HTERT RPE-1 (cell line): ENCODE results near the gene PXN.

Experiments
- in situ Hi-C: fragments of 300-500 bp; cut with MboI; formaldehyde crosslinking; loops from 4 replicates; pipeline ENCODE4 v1.14.3; 2020; ENCODE audit warnings: low sequenced_read_pairs

Gene PXN

DNA sequence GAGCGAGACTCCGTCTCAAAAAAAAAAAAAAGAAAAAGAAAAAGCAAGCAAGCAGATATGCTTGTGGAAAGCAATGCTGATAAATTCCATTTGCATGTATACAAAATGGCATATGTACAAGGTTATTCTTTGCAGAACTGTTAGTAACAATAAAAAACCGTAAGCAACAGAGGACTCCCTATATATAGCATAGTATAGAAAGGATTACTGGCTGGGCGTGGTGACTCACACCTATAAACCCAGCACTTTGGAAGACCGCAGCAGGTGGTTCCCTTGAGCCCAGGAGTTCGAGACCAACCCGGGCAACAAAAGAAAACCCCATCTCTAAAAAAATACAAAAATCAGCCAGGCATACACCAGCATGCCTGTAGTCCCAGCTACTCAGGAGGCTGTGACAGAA, 84.6 kb downstream of the PXN start:
- in situ Hi-C loops = no loop called here

DNA sequence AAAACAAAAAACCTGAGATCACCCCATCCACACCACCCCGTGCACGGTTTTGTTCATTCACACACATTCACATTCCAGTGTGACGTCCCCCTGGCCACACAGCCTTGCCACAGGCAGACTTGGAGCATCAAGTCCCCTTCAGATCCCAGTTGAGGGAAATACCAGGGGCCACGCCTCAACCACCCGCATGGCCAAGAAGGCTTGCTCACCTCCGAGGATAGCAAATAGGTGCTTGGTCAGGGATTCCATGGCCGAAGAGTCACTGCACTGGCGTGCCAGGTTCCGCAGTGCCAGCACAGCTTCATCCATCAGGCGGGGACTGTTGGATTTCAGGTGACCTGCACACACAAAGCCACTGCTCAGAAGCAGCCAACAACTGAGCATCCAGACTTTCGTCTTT, 90.0 kb downstream of the PXN start:
- in situ Hi-C loops = no loop called here

DNA sequence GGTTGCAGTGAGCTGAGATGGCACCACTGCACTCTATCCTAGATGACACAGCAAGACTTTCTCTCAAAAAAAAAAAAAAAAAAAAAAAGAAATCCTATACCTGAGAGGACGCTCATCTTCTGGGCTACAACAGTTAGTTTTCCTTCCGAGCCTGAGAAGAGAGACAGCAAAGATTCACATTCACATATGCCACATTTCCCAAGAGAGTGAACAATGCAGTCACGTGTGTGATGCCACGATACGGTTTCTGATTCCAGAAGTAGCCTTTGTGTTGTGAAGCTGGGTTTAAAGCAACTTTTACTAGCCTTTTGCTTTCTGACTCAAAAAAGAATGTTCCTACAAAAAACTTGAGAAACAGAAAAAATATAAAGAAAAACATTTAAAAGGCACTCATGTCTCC, 90.5 kb downstream of the PXN start:
- in situ Hi-C loops = no loop called here

DNA sequence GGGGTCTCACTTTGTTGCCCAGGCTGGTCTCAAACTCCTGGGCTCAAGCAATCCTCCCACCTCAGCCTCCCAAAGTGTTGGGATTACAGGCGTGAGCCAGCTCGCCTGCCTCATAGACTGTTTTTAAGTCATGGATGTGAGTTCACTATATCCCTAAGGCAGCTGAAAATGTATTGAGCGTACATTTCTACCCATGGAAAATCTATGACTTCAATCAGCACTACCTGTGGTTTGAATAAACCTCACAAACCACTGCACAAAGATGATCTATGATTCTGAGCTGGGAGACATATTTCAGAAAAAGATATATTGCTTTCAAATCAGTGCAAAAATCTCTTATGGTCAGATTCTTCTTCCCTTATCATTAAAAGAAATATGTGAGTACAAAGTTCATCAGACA, 93.5 kb downstream of the PXN start:
- in situ Hi-C loops = no loop called here

DNA sequence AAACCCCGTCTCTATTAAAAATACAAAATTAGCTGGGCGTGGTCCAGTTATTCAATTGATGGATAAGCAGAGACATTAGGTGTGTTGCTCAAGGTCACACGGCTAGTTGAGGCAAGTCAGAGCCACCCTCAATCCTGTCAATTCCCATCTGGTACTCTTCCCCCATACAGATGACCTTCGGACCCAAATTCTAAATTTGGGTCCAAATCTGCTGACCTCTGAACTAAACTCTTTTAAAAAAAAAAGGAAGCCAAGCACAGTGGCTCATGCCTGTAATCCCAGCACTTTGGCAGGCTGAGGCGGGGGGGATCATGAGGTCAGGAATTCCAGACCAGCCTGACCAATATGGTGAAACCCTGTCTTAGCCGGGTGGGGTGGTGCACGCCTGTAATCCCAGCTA, 94.9 kb downstream of the PXN start:
- in situ Hi-C loops = no loop called here

DNA sequence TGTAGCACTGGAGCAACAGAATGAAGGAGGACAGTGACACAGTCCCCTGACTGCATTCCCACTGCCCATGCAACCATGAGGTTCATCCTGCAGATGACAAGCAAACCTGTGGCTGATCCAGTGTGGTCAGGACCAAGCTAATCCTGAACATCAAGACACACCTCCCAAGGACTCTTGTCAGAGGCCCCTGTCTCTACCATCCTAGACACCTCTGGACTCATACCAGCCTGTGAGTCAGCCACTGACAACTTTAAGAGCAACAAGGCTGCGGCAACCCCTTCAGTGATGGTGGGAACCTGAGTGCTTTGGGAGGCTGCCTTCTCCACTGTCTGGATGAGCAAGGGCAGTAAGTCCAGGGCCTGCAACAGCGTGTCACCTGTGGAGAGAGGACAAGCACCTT, 95.6 kb downstream of the PXN start:
- in situ Hi-C loops = no loop called here

DNA sequence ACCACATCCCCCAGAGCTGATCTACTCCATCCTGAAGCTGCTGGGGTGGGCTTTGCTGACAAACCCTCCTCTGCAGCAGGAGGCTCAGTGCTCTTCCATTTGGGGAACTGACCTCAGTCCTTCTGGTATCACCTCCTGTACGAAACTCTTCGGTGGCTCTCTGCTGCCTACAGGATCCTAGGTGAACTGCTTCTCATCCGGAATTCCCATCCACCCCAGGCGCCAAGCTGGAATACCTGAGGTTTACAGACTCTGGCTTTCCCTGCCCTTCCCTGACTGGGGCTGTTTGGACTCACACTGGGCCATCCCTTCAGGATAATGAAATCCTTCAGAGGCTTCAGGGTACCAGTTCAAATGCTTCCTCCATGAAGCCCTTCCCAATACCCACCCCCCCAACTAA, 97.2 kb downstream of the PXN start:
- in situ Hi-C loops = no loop called here

DNA sequence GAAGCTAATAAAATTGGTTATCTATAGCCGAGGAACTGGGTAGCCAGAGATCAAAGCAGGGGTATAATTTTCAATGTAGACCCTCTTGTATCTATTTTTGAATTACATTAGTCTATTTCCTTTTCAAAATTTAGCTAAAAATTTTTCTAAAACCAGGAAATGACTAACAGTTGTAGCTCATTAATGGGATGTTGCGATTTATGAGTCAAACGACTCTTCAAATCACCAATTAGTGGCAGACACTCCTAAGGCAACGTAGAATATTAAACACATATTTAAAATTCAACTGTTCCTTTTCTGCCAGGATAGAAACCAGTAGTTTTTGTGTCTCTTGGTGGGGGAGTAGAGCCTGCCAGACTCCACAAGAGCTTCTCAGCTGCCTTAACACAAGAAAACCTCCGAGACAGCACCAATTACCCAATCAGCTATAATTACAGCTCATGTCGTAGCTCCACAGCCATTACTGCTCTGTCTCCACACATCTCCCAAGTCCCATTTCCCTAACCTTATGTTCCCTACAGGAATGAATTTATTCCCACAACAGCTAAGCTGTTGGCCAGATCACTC, 97.9 kb downstream of the PXN start:
- in situ Hi-C loops = no loop called here

DNA sequence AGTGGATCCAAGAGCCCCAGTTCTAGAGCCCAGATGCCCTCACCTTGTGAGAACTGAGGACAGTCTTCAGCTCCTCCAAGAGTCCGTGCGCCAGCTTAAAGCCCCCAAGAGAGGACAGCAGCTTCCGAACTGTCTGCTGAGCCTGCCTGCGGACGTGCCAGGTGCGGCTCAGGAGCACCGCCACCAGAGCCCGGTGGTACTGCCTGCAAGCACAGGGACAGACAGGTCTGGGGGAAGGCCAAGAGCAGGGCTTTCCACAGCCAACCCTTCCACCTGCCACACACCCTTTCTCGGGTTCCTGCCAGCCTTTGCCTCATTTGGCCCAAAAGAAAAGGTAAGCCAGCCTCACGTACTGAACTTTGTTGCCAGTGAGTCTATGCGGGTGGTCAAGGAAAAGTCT, 101.2 kb downstream of the PXN start:
- in situ Hi-C loops = no loop called here

DNA sequence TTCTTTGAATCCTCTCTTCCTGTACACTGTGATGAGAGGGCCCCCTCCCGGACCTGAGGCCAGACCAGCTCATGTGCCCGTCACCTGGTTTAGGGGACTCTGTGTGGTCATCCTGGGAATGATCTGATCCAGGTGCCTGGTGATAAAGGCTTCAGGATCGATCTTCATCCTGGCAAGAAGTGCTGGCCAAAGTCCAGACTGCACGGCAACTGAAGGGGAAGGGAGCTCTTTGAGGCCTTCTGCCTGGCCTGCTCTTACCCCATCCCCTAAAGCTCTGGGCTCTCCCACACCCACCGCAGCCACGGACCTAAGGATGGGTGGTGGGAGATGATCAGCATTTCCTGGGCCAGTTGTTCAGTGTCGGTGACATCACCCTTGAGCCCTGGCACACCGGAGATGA, 102.8 kb downstream of the PXN start:
- in situ Hi-C loops = no loop called here

DNA sequence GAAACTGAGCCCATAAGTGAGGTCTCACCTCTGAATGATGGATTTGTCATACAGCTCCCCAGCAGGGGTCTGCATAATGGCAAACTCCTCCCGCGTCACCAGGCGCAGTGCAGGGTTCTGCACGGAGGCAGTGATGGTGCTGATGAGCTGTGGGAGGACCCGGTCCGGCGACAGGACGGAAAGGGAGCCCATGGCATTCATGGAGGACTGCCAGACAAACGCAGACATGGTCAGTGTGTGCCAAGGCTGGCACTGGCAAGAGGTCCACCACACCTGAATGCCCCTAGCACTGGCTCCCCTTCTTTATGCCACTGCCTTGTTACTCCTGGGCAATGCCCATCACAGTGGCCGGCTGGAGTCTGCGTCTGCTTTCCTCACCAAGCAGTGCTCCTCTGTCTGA, 103.7 kb downstream of the PXN start:
- in situ Hi-C loops = no loop called here
